CD4-positive, alpha-beta T cell treated with Interleukin-10 for 1 hour (primary cell): ENCODE measurements around the gene TOR4A.
A peak's percentile ranks its signal among the peaks of the same experiment; 100 is the strongest.
"Not testable (repeated sequence)": the region's sequence is repeated elsewhere in the genome, so short reads cannot be mapped to it uniquely, and the experiment has no call there.

Experiments used
- DNase-seq: peaks from one replicate; pipeline ENCODE4 v3.0.0-alpha.2; 2020

TOR4A gene

DNA sequence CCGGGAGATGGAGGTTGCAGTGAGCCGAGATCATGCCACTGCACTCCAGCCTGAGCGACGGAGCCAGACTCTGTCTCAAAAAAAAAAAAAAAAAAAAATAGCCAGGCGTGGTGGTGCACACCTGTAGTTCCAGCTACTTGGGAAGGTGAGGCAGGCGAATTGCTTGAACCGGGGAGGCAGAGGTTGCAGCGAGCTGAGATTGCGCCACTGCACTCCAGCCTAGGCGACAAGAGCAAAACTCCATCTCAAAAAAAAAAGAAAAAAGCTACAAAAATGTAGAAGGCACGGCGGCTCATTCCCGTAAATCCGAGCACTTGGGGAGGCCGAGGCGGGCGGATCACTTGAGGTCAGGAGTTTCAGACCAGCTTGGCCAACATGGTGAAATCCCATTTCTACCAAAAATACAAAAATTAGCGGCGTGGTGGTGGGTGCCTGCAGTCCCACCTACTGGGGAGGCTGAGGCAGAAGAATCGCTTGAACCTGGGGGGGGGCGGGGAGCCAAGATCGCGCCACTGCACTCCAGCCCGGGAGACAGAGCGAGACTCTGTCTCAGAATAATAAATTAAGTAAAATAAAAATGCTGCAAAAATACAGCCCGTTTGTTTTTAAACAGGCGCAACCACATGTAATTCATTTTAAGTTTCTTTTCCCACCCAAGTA, 37.9 kb upstream of the TOR4A start:
- not testable (repeated sequence) for DNase-seq

DNA sequence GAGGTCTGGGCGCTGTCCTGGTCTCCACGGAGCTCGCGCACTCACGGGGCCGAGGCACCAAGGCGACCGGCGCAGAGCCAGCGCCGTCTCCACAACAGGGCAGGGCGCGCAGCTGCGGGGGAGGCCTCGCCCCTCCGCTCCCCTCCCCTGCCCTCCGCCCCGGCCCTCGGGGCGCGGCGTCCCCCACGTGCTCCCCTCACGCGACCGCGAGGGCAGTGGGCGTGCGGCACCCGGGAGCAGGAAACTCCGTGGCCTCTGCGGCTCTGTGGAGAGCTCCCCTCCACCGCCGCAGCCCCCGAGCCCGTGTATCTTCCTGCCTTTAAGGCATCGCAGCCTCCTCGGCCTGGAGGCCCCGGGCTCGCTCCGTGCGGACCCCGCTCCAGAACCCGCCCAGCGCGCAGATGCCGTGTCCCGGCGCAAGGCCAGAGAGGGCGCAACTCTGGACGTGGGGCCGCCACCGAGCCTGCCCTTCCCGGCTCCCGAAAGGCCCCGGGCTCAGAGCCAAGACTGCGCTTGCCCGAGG, 37.1 kb upstream of the TOR4A start:
- peak; percentile 77 for DNase-seq

- peak; percentile 100 for DNase-seq
Observed at GRCh38 chr9:137240841-137241489, 36.6 kb upstream of the TOR4A start, which contains the start of gene TUBB4B. TUBB4B (plus strand) TSS chr9:137241287; CDS start chr9:137241361, 74 bp downstream.

GRCh38 chr9:137241490-137242268, 35.8 kb upstream of the TOR4A start:
- peak; percentile 67 for DNase-seq

- no peak for DNase-seq
Observed at GRCh38 chr9:137242269-137243203, 35.0 kb upstream of the TOR4A start.

- DNase-seq: not testable (repeated sequence)
Observed at GRCh38 chr9:137243266-137243625, 34.3 kb upstream of the TOR4A start.

DNA sequence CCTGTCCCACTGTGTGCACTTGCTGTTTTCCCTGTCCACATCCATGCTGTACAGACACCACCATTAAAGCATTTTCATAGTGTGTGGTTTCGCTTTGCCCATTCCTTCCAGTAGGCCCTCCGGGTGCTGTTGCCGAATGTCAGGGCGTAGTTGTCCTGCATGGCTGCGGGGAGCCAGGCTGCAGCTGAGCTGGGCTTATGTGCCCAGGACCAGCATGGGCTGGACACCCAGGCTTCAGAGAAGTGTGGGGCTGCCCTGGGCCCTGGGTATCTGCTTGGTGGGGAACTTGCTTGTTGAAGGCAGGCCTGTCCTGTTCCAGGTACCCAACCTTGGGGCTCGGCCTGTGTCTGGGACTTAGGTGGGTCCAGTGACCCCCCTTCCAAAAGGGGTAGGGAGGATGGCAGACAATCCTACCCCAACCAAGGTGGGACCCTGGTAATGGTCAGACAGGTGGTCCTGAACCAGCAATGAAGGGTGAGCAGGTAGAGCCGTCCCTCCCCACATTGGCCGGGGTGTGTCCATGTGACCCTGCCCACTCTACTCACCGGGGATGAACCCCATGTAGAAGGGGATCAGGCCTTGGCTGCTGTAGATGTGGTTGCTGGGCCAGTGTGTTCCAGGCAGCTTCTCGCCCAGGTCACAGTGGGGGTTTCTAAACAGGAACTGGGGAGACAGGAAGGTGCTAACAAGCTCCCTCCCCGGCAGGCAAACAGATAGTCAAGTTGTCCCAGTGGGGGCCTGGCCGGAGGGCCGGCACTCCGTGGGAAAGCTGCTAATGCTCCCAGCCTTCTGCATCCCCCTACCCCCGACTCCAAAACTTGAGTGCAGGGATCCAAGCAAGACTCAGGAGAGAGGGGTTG, 33.7 kb upstream of the TOR4A start:
- no peak for DNase-seq

DNA sequence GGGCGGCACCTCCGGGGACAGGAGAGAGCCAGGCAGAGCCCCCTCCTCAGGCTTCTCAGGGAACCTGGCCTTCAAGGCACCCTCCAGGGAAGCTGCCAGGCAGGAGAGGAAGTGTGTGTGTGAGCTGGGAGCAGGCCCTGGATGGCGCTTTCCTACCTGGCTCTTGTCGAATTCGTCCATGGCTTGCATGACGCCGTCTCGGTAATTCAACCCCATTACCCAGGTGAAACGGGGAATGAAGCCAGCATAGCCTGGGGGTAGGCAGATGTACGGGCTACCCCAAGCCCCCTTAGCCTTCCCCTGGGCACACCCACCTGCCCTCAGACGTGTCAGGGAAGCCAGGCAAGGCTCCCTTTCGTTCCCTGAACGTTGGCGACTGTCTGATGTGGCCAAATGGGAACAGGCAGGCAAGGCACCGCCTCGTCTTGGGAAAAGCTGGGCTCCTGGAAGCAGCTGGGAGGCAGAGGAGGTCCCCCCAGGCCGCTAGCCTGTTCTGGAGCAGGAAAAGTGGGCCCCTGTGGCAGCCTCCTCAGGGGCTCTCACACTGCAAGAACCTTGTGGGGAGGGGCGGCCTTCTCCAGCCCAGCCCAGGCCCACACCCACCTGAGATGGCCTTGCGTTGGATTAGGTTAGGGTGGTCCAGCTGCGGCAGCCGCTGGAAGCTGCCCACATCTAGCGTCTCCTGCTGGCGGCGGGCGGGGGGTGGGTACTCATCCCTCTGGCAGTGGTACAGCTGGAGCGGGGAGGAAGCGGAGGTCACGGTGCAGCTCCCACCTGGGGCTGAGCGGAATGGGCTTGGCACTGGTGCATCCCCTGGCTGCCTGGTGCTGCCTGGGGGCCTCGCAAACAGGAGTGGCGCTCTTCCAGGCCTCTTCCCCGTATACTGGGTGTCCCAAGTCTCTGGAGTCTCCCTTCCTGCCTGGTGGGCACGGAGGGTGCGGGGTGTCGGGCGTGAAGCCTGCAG, 32.8 kb upstream of the TOR4A start:
- no peak for DNase-seq

GRCh38 chr9:137245450-137246421, 31.8 kb upstream of the TOR4A start:
- DNase-seq: no peak

GRCh38 chr9:137247135-137247915, 30.2 kb upstream of the TOR4A start:
- DNase-seq: no peak

GRCh38 chr9:137247916-137248175, 29.7 kb upstream of the TOR4A start:
- DNase-seq: no peak

DNA sequence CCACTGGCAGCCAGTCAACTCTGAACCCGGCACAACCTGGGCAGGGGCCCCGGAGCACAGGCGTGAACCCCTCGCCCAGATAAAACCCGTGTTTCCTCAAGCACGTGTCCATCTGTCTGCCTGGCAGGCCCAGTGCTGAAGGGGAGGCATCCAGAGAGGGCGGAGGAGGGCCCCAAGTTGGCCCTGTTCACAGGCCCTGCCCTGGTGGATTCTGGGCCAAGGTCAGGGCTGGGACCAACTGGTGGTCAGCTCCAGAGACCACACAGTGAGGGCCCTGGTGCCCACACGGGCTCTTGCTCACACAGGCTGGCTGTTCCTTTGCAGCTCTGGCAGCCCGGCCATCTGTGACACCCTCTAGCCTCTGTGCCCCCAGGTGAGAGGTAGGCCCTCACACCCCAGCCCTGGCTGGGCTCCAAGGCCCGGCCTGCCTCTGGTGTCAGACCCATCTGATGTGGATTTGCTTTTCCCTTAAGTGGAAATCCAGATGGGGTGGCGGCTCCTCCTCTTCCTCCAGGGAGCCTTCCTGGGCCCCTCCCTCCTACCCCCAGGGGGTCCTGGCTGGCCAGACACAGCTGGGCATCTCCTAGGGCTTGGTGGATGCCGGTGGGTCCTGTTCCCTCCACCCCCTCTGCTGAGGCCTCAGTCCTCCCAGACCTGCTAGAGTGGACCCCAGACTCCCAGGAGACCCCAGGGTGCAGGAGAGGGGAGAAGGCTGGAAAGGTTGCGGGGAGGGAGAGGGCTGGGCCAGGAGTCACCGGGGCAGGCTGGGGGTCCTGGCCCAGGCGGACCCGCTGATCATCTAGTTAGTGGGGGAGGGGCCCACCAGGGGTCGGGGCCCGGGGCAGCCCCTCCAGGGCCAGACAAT, 27.0 kb upstream of the TOR4A start:
- DNase-seq: no peak

DNA sequence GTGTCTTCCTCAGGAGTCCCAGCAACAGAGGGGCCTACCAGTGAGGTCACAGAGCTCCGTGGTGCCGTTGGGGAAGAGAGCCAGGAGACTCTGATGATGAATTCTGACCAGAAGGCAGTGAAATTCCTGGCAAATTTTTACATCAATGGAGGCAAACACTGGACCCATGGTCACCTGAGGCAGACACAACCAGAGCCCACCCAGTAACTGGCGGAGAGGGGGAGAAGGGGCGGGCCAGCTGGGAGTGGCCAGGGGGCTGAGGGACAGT, 26.4 kb upstream of the TOR4A start, which contains the start of gene STPG3:
STPG3 (plus strand) TSS at position 93 of the 268 bp plus-strand sequence; CDS start at position 94, 1 bp downstream.
- no peak for DNase-seq

- no peak for DNase-seq
Observed at GRCh38 chr9:137251490-137252268, 25.8 kb upstream of the TOR4A start.

- DNase-seq: no peak
Observed at GRCh38 chr9:137252555-137253506, 24.7 kb upstream of the TOR4A start.
